LNCaP clone FGC (cell line): Measurements from ENCODE around the gene PNMA5.
"Not testable (repeated sequence)": the region's sequence is repeated elsewhere in the genome, so short reads cannot be mapped to it uniquely, and the experiment has no call there.

Experiments used
- DNase-seq: peaks from one replicate; pipeline ENCODE4 v3.0.0-alpha.2; 2011; ENCODE audit warnings: low read depth
- H3K4me3 ChIP-seq: 2 replicates; pipeline ENCODE4 v1.5.1; 2011; ENCODE audit warnings: mild to moderate bottlenecking, low read depth, low read length, control low read depth
- CTCF ChIP-seq: IDR thresholded peaks from 2 replicates; pipeline ENCODE4 v1.5.1; 2012; ENCODE audit warnings: mild to moderate bottlenecking; ENCODE audit not compliant: control insufficient read depth, insufficient read depth; ENCODE audit errors: extremely low read depth

The PNMA5 gene

GRCh38 chrX:152993933-152994332 is at the start of gene PNMA5:
TSS of gene PNMA5 (minus strand) at chrX:152994116. CDS start at chrX:152991598, 2,518 bp downstream.
- no peak within 1 kb of the TSS for H3K4me3 ChIP-seq
- TF ChIP-seq CTCF, result no peak
- DNase-seq, result no peak

GRCh38 chrX:153032397-153033118 is 38.6 kb upstream of the PNMA5 start:
- DNase-seq, result peak; percentile 1
- 0 out of 2 replicates have a peak overlapping the region, but pooled peaks have one; percentile 9 for H3K4me3 ChIP-seq
- peak; percentile 87 for TF ChIP-seq CTCF

GRCh38 chrX:153030801-153031200 is 36.9 kb upstream of the PNMA5 start:
- TF ChIP-seq CTCF, result no peak
- no peak for DNase-seq
- H3K4me3 ChIP-seq, result no peak overlapping the region

GRCh38 chrX:153029875-153030274 is 36.0 kb upstream of the PNMA5 start:
- TF ChIP-seq CTCF, result no peak
- H3K4me3 ChIP-seq, result no peak overlapping the region
- DNase-seq, result no peak

GRCh38 chrX:153029162-153029561 is 35.2 kb upstream of the PNMA5 start:
- H3K4me3 ChIP-seq, result no peak overlapping the region
- no peak for DNase-seq
- no peak for TF ChIP-seq CTCF

GRCh38 chrX:153028487-153028886 is 34.6 kb upstream of the PNMA5 start:
- not testable (repeated sequence) for H3K4me3 ChIP-seq, DNase-seq

GRCh38 chrX:153026501-153026900 is 32.6 kb upstream of the PNMA5 start:
- H3K4me3 ChIP-seq, DNase-seq: not testable (repeated sequence)

GRCh38 chrX:153019166-153019565 is 25.2 kb upstream of the PNMA5 start:
- no peak overlapping the region for H3K4me3 ChIP-seq
- TF ChIP-seq CTCF, result no peak
- no peak for DNase-seq

GRCh38 chrX:153017174-153017573 is 23.3 kb upstream of the PNMA5 start:
- H3K4me3 ChIP-seq, result not testable (repeated sequence)

More at GRCh38 chrX:153017174-153017573, 23.3 kb upstream of the PNMA5 start:
- DNase-seq, result not testable (repeated sequence)
